GM12801 (cell line): ENCODE data around the gene LDB3.

Source experiments
- TF ChIP-seq, protein P1 (sequence below): IDR thresholded peaks from one replicate; pipeline ENCODE4 v1.5.1; 2011; ENCODE audit warnings: control low read depth; ENCODE audit not compliant: insufficient read length; ENCODE audit errors: extremely low read depth

LDB3 gene

GRCh38 chr10:86685893-86686632, 17.8 kb downstream of the LDB3 start:
- TF ChIP-seq, protein P1, sequence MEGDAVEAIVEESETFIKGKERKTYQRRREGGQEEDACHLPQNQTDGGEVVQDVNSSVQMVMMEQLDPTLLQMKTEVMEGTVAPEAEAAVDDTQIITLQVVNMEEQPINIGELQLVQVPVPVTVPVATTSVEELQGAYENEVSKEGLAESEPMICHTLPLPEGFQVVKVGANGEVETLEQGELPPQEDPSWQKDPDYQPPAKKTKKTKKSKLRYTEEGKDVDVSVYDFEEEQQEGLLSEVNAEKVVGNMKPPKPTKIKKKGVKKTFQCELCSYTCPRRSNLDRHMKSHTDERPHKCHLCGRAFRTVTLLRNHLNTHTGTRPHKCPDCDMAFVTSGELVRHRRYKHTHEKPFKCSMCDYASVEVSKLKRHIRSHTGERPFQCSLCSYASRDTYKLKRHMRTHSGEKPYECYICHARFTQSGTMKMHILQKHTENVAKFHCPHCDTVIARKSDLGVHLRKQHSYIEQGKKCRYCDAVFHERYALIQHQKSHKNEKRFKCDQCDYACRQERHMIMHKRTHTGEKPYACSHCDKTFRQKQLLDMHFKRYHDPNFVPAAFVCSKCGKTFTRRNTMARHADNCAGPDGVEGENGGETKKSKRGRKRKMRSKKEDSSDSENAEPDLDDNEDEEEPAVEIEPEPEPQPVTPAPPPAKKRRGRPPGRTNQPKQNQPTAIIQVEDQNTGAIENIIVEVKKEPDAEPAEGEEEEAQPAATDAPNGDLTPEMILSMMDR, result no peak

DNA sequence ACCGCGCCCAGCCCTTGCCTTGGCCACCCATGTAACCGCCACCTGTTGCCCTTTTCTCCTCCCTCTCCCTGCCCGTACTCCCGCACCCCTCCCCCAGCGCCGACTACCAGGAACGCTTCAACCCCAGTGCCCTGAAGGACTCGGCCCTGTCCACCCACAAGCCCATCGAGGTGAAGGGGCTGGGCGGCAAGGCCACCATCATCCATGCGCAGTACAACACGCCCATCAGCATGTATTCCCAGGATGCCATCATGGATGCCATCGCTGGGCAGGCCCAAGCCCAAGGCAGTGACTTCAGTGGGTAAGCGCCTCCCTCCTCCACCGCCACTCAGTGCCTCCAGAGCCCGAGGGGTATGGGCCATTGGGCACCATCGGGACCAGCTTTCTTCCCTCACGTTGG, 18.7 kb downstream of the LDB3 start:
- TF ChIP-seq, protein P1, result no peak

DNA sequence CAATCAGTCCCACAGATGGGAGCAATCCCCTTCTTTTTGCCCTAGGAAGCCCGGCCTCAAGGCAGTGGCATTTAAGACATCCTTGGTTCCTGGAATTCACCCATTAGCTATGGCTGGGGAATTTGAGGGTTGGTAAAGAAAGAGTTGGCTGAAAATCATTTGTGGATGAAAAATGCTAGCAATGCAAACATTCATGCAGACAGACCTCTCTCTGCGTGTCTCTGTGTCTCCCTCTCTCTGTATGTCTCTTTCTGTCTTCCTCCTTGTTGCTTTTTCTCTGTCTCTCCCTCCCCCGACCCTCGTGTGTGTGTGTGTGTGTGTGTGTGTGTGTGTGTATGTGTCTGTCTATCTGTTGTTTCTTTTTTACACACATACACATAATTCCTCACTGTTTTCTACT, 19.4 kb downstream of the LDB3 start:
- TF ChIP-seq, protein P1, result no peak

DNA sequence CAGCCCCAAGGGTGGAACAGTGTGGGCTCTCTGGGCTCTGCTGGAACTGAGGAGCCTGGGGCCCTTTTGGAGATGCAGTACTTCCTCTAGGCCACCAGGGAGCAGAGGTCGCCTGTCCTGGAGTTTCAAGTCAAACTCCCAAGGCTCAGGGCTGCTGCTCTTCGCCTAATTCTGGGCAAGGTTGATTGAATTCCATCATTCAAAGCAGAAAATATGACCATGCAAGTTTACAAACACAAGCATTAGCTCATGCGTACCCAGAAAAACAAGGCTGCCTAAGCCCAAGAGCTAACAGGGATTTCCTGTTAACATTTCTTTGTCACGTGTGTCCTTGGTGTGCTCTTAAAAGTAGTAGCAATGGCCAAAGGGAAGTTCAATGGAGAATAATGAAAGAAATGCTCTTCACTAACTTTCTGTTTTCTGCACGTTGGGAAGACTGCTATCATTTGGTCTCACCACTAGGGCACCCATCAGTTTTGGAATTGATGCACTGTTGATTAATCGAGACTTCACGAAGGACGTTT, 20.1 kb downstream of the LDB3 start:
- TF ChIP-seq, protein P1, result no peak

- TF ChIP-seq, protein P1, result no peak
Observed at GRCh38 chr10:86689146-86689545, 20.8 kb downstream of the LDB3 start.

DNA sequence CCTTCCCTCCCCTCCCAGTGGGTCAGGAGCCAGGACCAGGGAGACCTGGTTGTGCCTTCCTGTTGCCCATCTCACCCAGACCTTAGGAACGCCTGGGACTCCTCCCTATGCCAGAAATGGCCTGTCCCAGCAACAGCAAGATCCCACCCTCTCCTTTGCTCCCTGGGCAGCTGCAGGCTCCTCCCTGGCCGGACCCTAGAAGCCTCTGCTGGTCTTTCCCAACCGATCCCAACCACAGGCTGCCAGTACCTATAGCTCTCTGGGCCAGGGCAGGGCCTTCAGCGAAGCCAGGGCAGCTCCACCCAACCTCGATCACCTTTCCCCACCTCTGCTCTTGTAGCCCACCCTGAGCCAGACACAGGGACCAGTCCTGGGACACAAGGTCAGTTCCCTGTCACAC, 21.9 kb downstream of the LDB3 start:
- TF ChIP-seq, protein P1, result no peak

DNA sequence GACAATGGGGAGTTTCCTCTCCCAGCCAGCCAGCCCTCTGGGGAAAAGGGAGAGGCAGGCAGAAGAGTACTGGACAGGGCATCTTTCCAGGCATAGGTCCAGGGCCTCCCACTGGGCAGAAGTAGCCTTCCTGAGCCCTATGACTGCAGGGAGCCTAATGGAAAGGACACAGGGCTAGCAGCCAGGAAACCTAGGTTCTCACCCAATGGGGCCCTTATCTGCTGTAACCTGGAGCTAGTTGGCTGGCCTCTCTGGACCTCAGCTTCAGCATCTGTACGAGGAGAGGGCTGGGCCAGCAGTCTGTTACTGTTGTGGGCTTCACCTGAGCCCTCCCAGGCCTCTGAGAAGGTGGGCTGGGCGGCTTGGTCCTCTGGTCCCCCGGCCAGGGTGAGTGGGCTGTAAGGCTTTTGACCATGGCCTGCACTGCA, 22.4 kb downstream of the LDB3 start:
- TF ChIP-seq, protein P1, result no peak
